Measurements from ENCODE around the gene GATD1.

GATD1 gene

GRCh38 chr11:786235-787083 lies 9.2 kb upstream of the GATD1 start:
- TF ChIP-seq CTCF (IDR thresholded peaks at IDR 0.05; ENCODE audit: extremely low read depth, insufficient read depth, missing control alignments) = no peak
- in situ Hi-C loops (cut with MboI; ENCODE audit: low pct_unique_long_range_greater_than_20kb, low sequenced_read_pairs, unreplicated experiment) = no loop called here

DNA sequence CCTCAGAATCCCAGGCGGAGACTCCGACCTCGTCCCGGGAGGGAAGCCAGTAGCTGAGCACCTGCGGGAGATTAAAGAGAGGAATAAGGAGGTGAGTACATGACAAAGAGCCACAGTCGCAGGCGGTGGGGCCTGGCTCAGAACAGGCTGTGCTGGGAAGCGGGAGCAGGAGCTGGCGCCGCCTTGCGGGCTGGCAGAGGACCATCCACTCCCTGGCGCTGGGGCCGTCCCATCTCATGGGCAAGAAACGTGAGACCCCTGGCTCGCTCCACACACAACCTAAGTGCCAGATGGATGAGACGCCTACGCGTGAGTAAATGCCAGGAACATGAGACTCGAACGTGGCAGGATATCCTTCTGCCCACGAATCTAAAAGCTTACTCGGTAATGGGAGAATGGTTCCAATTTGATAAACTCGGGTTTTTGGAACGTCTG lies 6.3 kb upstream of the GATD1 start:
- no peak for TF ChIP-seq CTCF (IDR thresholded peaks at IDR 0.05; ENCODE audit: extremely low read depth, insufficient read depth, missing control alignments)
- no peak for DNase-seq (ENCODE audit: low spot score)
- in situ Hi-C loops (cut with MboI; ENCODE audit: low pct_unique_long_range_greater_than_20kb, low sequenced_read_pairs, unreplicated experiment) = no loop called here

More at GRCh38 chr11:786235-787083, 9.2 kb upstream of the GATD1 start:
- no peak for DNase-seq (ENCODE audit: low spot score)

DNA sequence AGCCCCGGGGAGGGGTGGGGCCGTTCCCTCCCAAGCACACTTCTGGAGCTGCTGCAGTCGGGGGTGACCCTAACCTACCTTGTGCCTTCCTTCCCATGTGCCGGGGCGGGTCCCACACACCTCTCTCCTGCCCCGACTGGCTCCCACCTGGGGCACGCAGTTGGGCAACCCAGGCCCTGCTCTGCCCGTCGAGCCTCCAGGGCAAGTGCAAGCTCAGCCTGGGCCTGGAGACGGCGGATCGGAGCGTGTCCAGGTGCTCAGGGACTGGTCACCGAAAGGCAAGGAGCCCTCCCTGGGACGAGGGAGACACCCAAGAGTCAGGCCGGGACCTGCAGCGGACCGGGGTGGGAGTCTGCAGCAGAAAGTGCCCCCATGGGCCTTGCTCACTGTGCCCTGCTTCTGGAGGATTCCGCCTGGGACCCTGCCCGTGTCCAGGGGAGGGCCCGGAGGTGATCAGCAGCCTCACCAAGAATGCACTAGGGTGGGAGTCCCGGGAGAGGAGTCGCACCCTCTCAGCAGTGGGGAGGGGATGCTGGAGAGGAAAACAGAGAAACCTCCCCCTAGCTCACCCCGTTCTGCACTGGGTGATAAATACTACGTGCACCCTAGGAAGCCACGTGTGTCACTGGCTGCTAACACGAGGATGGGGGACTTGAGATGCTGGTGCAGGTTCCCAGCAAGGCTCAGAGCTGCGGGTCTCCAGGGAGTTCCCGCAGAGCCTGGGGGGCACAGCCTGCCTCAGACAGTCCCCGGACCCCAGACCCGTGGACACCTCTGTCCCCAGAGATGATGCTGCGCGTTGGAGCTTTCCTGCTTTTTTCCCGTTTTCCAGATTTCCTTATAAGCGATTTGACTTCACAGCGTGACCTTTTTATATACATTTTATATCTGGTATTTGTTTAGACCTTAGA lies 5.2 kb upstream of the GATD1 start:
- no peak for TF ChIP-seq CTCF (IDR thresholded peaks at IDR 0.05; ENCODE audit: extremely low read depth, insufficient read depth, missing control alignments)

GRCh38 chr11:779955-780532 lies 2.8 kb upstream of the GATD1 start:
- in situ Hi-C loops (cut with MboI; ENCODE audit: low pct_unique_long_range_greater_than_20kb, low sequenced_read_pairs, unreplicated experiment) = no loop called here
- TF ChIP-seq CTCF (IDR thresholded peaks at IDR 0.05; ENCODE audit: extremely low read depth, insufficient read depth, missing control alignments) = no peak
- no peak for DNase-seq (ENCODE audit: low spot score)

More for the DNA sequence above, 5.2 kb upstream of the GATD1 start:
- DNase-seq (ENCODE audit: low spot score) = no peak
- in situ Hi-C loops (cut with MboI; ENCODE audit: low pct_unique_long_range_greater_than_20kb, low sequenced_read_pairs, unreplicated experiment) = no loop called here

- in situ Hi-C loops (cut with MboI; ENCODE audit: low pct_unique_long_range_greater_than_20kb, low sequenced_read_pairs, unreplicated experiment) = no loop called here
- no peak for DNase-seq (ENCODE audit: low spot score)
- TF ChIP-seq CTCF (IDR thresholded peaks at IDR 0.05; ENCODE audit: extremely low read depth, insufficient read depth, missing control alignments) = no peak
Measured at GRCh38 chr11:778976-779954, 2.0 kb upstream of the GATD1 start.
